Thyroid gland (tissue), 4 donors: ENCODE measurements around the gene MEGF6. TPM values are rescaled to one million over a fixed set of nuclear protein-coding genes. Genes with fewer than 3 reads are reported as not detected.

Experiments
- DNase-seq, 2 donors: peaks; one replicate each; pipeline ENCODE4 v3.0.0-alpha.2; 2019
- H3K27ac ChIP-seq, 3 donors: fragments of 200-600 bp; sonication (generic); 1 replicate in 2 of 3; 2 replicates in 1 of 3; pipeline ENCODE4 v1.5.1; 2016 to 2019; ENCODE audit warnings: mild to moderate bottlenecking in 1 of 3, moderate library complexity in 1 of 3
- H3K27me3 ChIP-seq: fragments of 200-600 bp; sonication (generic); one replicate; pipeline ENCODE4 v1.5.1; 2019
- H3K36me3 ChIP-seq, 2 donors: fragments of 200-600 bp; sonication (generic); one replicate each; pipeline ENCODE4 v1.5.1; 2016 to 2019
- H3K4me1 ChIP-seq, 2 donors: fragments of 200-600 bp; sonication (generic); one replicate each; pipeline ENCODE4 v1.5.1; 2017 to 2019
- H3K4me3 ChIP-seq, 3 donors: fragments of 200-600 bp; sonication (generic); replicated peaks in 1 of 3; 1 replicate in 2 of 3; 2 replicates in 1 of 3; pipeline ENCODE4 v1.5.1; 2016; ENCODE audit warnings: mild to moderate bottlenecking in 1 of 3
- H3K9me3 ChIP-seq: fragments of 200-600 bp; sonication (generic); one replicate; pipeline ENCODE4 v1.5.1; 2017
- CTCF ChIP-seq, 6 experiments: fragments of 200-600 bp in 3 of 6; fragments of 450-650 bp in 3 of 6; sonication (generic) in 3 of 6; IDR thresholded peaks; one replicate each; pipeline ENCODE4 v1.5.1; 2016 to 2019; ENCODE audit warnings: antibody characterized with exemption in 6 of 6, mild to moderate bottlenecking in 2 of 6, inconsistent platforms in 1 of 6, moderate library complexity in 1 of 6
- POLR2A ChIP-seq, 2 donors: fragments of 450-650 bp; IDR thresholded peaks; one replicate each; pipeline ENCODE4 v1.6.1; 2017; ENCODE audit warnings: antibody characterized with exemption in 2 of 2, mild to moderate bottlenecking in 2 of 2, moderate library complexity in 1 of 2
- WGBS, 2 donors: methylation state at CpG; one replicate each; pipeline ENCODE4 v1.1.5; 2017; 5-methylcytosine and 5-hydroxymethylcytosine counted together
- intact Hi-C: fragments of 100-400 bp; cut with DNase I; formaldehyde crosslinking; loops from one replicate; pipeline ENCODE4 v1.15.1; 2023
- total RNA-seq, 4 donors: library from RNA; depleted of rRNA; stranded (reverse); fragments of >200 nt; gene quantifications; one replicate each; pipeline ENCODE4 v1.2.3, GENCODE V29; 2016

MEGF6 gene
- total RNA-seq, 4 donors from 2014 or later: 9.4 to 25.8 (median 21.8) TPM

GRCh38 chr1:3581296-3582036 is 29.8 kb downstream of the MEGF6 start:
- no peaks in the 10 kb centered on the region for H3K27me3 ChIP-seq
- peak in 1 of 2 donors; percentile 25 for DNase-seq
- 70 to 73% methylated on average over 13 to 15 of the region's 16 CpGs for WGBS, 2 donors

GRCh38 chr1:3580231-3580630 is 31.1 kb downstream of the MEGF6 start:
- no peaks in the 10 kb centered on the region for H3K36me3 ChIP-seq
- H3K9me3 ChIP-seq: no peaks in the 10 kb centered on the region
- intact Hi-C loops: no loop called here
- DNase-seq: no peak
- H3K27ac ChIP-seq: no peak overlapping the region
- no peak overlapping the region for H3K4me3 ChIP-seq
- H3K27me3 ChIP-seq: no peaks in the 10 kb centered on the region
- peaks cover 0 to 9% of the 10 kb centered on the region in 2 donors for H3K4me1 ChIP-seq
- 81 to 86% methylated on average over 7 to 9 of the region's 9 CpGs for WGBS, 2 donors
- TF ChIP-seq CTCF (IDR thresholded peaks at IDR 0.05) (no peak), POLR2A (IDR thresholded peaks at IDR 0.05) (no peak)

More at GRCh38 chr1:3581296-3582036, 29.8 kb downstream of the MEGF6 start:
- H3K27ac ChIP-seq: no peak overlapping the region
- no peaks in the 10 kb centered on the region for H3K36me3 ChIP-seq
- H3K4me3 ChIP-seq: no peak overlapping the region
- H3K4me1 ChIP-seq: peaks cover 0 to 9% of the 10 kb centered on the region in 2 donors
- intact Hi-C loops: no loop called here
- no peaks in the 10 kb centered on the region for H3K9me3 ChIP-seq
- TF ChIP-seq POLR2A (IDR thresholded peaks at IDR 0.05) (no peak), CTCF (IDR thresholded peaks at IDR 0.05) (no peak)

GRCh38 chr1:3579626-3580025 is 31.7 kb downstream of the MEGF6 start:
- 90 to 93% methylated on average over 6 to 13 of the region's 16 CpGs for WGBS, 2 donors
- Histone ChIP-seq H3K27ac (no peak overlapping the region), H3K4me1 (peaks cover 0 to 9% of the 10 kb centered on the region in 2 donors), H3K4me3 (no peak overlapping the region), H3K27me3 (no peaks in the 10 kb centered on the region), H3K36me3 (no peaks in the 10 kb centered on the region), H3K9me3 (no peaks in the 10 kb centered on the region)
- no peak for DNase-seq
- intact Hi-C loops: no loop called here
- TF ChIP-seq POLR2A (IDR thresholded peaks at IDR 0.05): no peak
- no peak for TF ChIP-seq CTCF (IDR thresholded peaks at IDR 0.05)

- Histone ChIP-seq H3K4me1 (peaks cover 0 to 9% of the 10 kb centered on the region in 2 donors), H3K36me3 (no peaks in the 10 kb centered on the region), H3K9me3 (no peaks in the 10 kb centered on the region), H3K4me3 (no peak overlapping the region), H3K27me3 (no peaks in the 10 kb centered on the region), H3K27ac (no peak overlapping the region)
- TF ChIP-seq CTCF (IDR thresholded peaks at IDR 0.05): no peak
- no peak for TF ChIP-seq POLR2A (IDR thresholded peaks at IDR 0.05)
- intact Hi-C loops: no loop called here
- no peak for DNase-seq
- WGBS, 2 donors: 83 to 91% methylated on average over 18 to 19 of the region's 19 CpGs
Measured at GRCh38 chr1:3578906-3579305, 32.4 kb downstream of the MEGF6 start.

- H3K36me3 ChIP-seq: no peaks in the 10 kb centered on the region
- WGBS, 2 donors: 44% methylated on average over 4 of the region's 8 CpGs; no CpG with 5 or more reads in 1 of the 2 donors
- no peak for DNase-seq
- intact Hi-C loops: no loop called here
- TF ChIP-seq CTCF (IDR thresholded peaks at IDR 0.05): no peak
- TF ChIP-seq POLR2A (IDR thresholded peaks at IDR 0.05): no peak
- peaks cover 0 to 9% of the 10 kb centered on the region in 2 donors for H3K4me1 ChIP-seq
- H3K27ac ChIP-seq: no peak overlapping the region
- no peaks in the 10 kb centered on the region for H3K9me3 ChIP-seq
- no peak overlapping the region for H3K4me3 ChIP-seq
- no peaks in the 10 kb centered on the region for H3K27me3 ChIP-seq
Measured at GRCh38 chr1:3578433-3578805, 32.9 kb downstream of the MEGF6 start.
